NOMO-1 treated with dmso at 0.1 percent for 144 hours (cell line): ENCODE data around the gene APEH.
"Not testable (repeated sequence)": the region's sequence is repeated elsewhere in the genome, so short reads cannot be mapped to it uniquely, and the experiment has no call there.

Experiments
- DNase-seq: peaks from one replicate; lab custom pipeline; 2025; ENCODE audit not compliant: unreplicated experiment; lab: John Stamatoyannopoulos, UW

The APEH gene

GRCh38 chr3:49689046-49689907 is 15.1 kb downstream of the APEH start, which contains the start of the genes MST1 and RNF123:
Gene MST1 (minus strand): TSS chr3:49689474. CDS start chr3:49688691, 783 bp downstream.
Gene RNF123 (plus strand): TSS chr3:49689557. CDS start chr3:49691166, 1,609 bp downstream.
- DNase-seq = no peak

GRCh38 chr3:49689908-49690624 is 15.9 kb downstream of the APEH start:
- DNase-seq = not testable (repeated sequence)

- not testable (repeated sequence) for DNase-seq
These were observed 16.7 kb downstream of the APEH start for GRCh38 chr3:49690856-49691255.

GRCh38 chr3:49691481-49691880 is 17.3 kb downstream of the APEH start:
- not testable (repeated sequence) for DNase-seq

- DNase-seq = not testable (repeated sequence)
These were observed 20.4 kb downstream of the APEH start for GRCh38 chr3:49694409-49695070.

GRCh38 chr3:49695350-49696015 is 21.3 kb downstream of the APEH start:
- not testable (repeated sequence) for DNase-seq

GRCh38 chr3:49699281-49699979 is 25.3 kb downstream of the APEH start:
- DNase-seq = no peak

- no peak for DNase-seq
These were observed 25.9 kb downstream of the APEH start for GRCh38 chr3:49700014-49700413.

GRCh38 chr3:49700453-49701128 is 26.4 kb downstream of the APEH start:
- no peak for DNase-seq

GRCh38 chr3:49701388-49702077 is 27.4 kb downstream of the APEH start:
- DNase-seq = no peak

GRCh38 chr3:49702672-49703071 is 28.5 kb downstream of the APEH start:
- DNase-seq = no peak

- DNase-seq = no peak
These were observed 29.3 kb downstream of the APEH start for GRCh38 chr3:49703443-49703927.

GRCh38 chr3:49703956-49704355 is 29.8 kb downstream of the APEH start:
- no peak for DNase-seq

- DNase-seq = no peak
These were observed 30.5 kb downstream of the APEH start for GRCh38 chr3:49704629-49705028.

- no peak for DNase-seq
These were observed 31.3 kb downstream of the APEH start for GRCh38 chr3:49705390-49705960.

- DNase-seq = no peak
These were observed 32.4 kb downstream of the APEH start for GRCh38 chr3:49706456-49707112.

- no peak for DNase-seq
These were observed 32.9 kb downstream of the APEH start for GRCh38 chr3:49707113-49707480.

GRCh38 chr3:49709852-49710251 is 35.7 kb downstream of the APEH start:
- no peak for DNase-seq
